GM20000 (cell line): ENCODE results near the gene GRIK5.

ENCODE experiments used
- DNase-seq: peaks from one replicate; pipeline ENCODE4 v3.0.0; 2012; ENCODE audit warnings: low spot score
- CTCF ChIP-seq: IDR thresholded peaks from 2 replicates; pipeline ENCODE4 v1.5.1; 2012; ENCODE audit warnings: mild to moderate bottlenecking, control low read depth; ENCODE audit errors: extremely low read depth, missing control alignments

The GRIK5 gene

GRCh38 chr19:41965106-41965505 is 104.9 kb downstream of the GRIK5 start:
- no peak for TF ChIP-seq CTCF
- DNase-seq = no peak

- TF ChIP-seq CTCF = no peak
- DNase-seq = no peak
These were observed 109.0 kb downstream of the GRIK5 start for GRCh38 chr19:41960973-41961372.

GRCh38 chr19:41959056-41960053 is 110.7 kb downstream of the GRIK5 start, which contains the start of gene RABAC1:
Gene RABAC1, minus strand, starts transcription at chr19:41959321. Its CDS starts 29 bp downstream, at chr19:41959292.
- DNase-seq = peak; percentile 95
- TF ChIP-seq CTCF = no peak

- DNase-seq = peak; percentile 88
- no peak for TF ChIP-seq CTCF
These were observed 111.5 kb downstream of the GRIK5 start for GRCh38 chr19:41958367-41959055.

GRCh38 chr19:41957838-41958366 is 112.1 kb downstream of the GRIK5 start:
- peak; percentile 77 for TF ChIP-seq CTCF
- DNase-seq = peak; percentile 89

GRCh38 chr19:41957161-41957837 is 112.7 kb downstream of the GRIK5 start:
- no peak for DNase-seq
- no peak for TF ChIP-seq CTCF
